Ureter (tissue), 1 donor: ENCODE data around the gene USP17L18. TPM values are rescaled to one million over a fixed set of nuclear protein-coding genes. Genes with fewer than 3 reads are reported as not detected.
A peak's percentile ranks its signal among the peaks of the same experiment; 100 is the strongest.
"Not testable (repeated sequence)": the region's sequence is repeated elsewhere in the genome, so short reads cannot be mapped to it uniquely, and the experiment has no call there.

ENCODE experiments used
- DNase-seq: peaks from one replicate; pipeline ENCODE4 v3.0.0-alpha.2; 2020; ENCODE audit warnings: low spot score
- total RNA-seq: library from RNA; stranded (reverse); gene quantifications from one replicate; pipeline ENCODE4 v1.2.4, GENCODE V29; 2023
- donor health status: DM: yes; HTN: yes; CAD: no.

The USP17L18 gene
- 0.29 TPM for total RNA-seq

- DNase-seq: peak; percentile 44
Observed at GRCh38 chr4:9247953-9248680, at the start of gene USP17L18. TSS of gene USP17L18 (plus strand) at chr4:9248630. CDS start at chr4:9248630, 0 bp downstream.

- DNase-seq: not testable (repeated sequence)
Observed at GRCh38 chr4:9210357-9210756, 38.1 kb upstream of the USP17L18 start, which contains the start of gene USP17L10. TSS of gene USP17L10 (plus strand) at chr4:9210657. CDS start at chr4:9210657, 0 bp downstream.

- peak; percentile 33 for DNase-seq
Observed at GRCh38 chr4:9214701-9215100, 33.7 kb upstream of the USP17L18 start.

- not testable (repeated sequence) for DNase-seq
Observed at GRCh38 chr4:9215105-9215504, 33.3 kb upstream of the USP17L18 start, which contains the start of gene USP17L11. TSS of gene USP17L11 (plus strand) at chr4:9215405. CDS start at chr4:9215405, 0 bp downstream.

GRCh38 chr4:9219852-9220251, 28.6 kb upstream of the USP17L18 start, which contains the start of gene USP17L12:
TSS of gene USP17L12 (plus strand) at chr4:9220152. CDS start at chr4:9220152, 0 bp downstream.
- not testable (repeated sequence) for DNase-seq

GRCh38 chr4:9224596-9224995, 23.8 kb upstream of the USP17L18 start, which contains the start of gene USP17L13:
TSS of gene USP17L13 (plus strand) at chr4:9224896. CDS start at chr4:9224896, 0 bp downstream.
- not testable (repeated sequence) for DNase-seq

GRCh38 chr4:9230249-9230648, 18.2 kb upstream of the USP17L18 start:
- peak; percentile 20 for DNase-seq

- DNase-seq: not testable (repeated sequence)
Observed at GRCh38 chr4:9234085-9234484, 14.3 kb upstream of the USP17L18 start, which contains the start of gene USP17L15. TSS of gene USP17L15 (plus strand) at chr4:9234385. CDS start at chr4:9234385, 0 bp downstream.

GRCh38 chr4:9238461-9238860, 10.0 kb upstream of the USP17L18 start:
- DNase-seq: peak; percentile 35

GRCh38 chr4:9243579-9243978, 4.9 kb upstream of the USP17L18 start, which contains the start of gene USP17L17:
TSS of gene USP17L17 (plus strand) at chr4:9243879. CDS start at chr4:9243879, 0 bp downstream.
- DNase-seq: not testable (repeated sequence)

GRCh38 chr4:9253078-9253477, 4.6 kb downstream of the USP17L18 start, which contains the start of gene USP17L19:
TSS of gene USP17L19 (plus strand) at chr4:9253378. CDS start at chr4:9253378, 0 bp downstream.
- DNase-seq: not testable (repeated sequence)

- not testable (repeated sequence) for DNase-seq
Observed at GRCh38 chr4:9257824-9258223, 9.4 kb downstream of the USP17L18 start, which contains the start of gene USP17L20. TSS of gene USP17L20 (plus strand) at chr4:9258124. CDS start at chr4:9258124, 0 bp downstream.

- DNase-seq: not testable (repeated sequence)
Observed at GRCh38 chr4:9262572-9262971, 14.1 kb downstream of the USP17L18 start, which contains the start of gene USP17L21. TSS of gene USP17L21 (plus strand) at chr4:9262872. CDS start at chr4:9262872, 0 bp downstream.

GRCh38 chr4:9267319-9267718, 18.9 kb downstream of the USP17L18 start, which contains the start of gene USP17L22:
TSS of gene USP17L22 (plus strand) at chr4:9267619. CDS start at chr4:9267619, 0 bp downstream.
- not testable (repeated sequence) for DNase-seq

GRCh38 chr4:9271719-9272118, 23.3 kb downstream of the USP17L18 start:
- peak; percentile 50 for DNase-seq

Other genes starting within 250 kb of the USP17L18 start
- not detected for gene FAM90A26, start 78.2 kb upstream of the USP17L18 start, total RNA-seq
- not detected for gene USP17L10, start 38.0 kb upstream of the USP17L18 start, total RNA-seq
- 0.29 TPM for gene USP17L11, start 33.2 kb upstream of the USP17L18 start, total RNA-seq
- not detected for gene USP17L12, start 28.5 kb upstream of the USP17L18 start, total RNA-seq
- not detected for gene USP17L13, start 23.7 kb upstream of the USP17L18 start, total RNA-seq
- gene USP17L15, start 14.2 kb upstream of the USP17L18 start, total RNA-seq: not detected
- not detected for gene USP17L17, start 4.8 kb upstream of the USP17L18 start, total RNA-seq
- gene USP17L19, start 4.7 kb downstream of the USP17L18 start, total RNA-seq: not detected
- gene USP17L20, start 9.5 kb downstream of the USP17L18 start, total RNA-seq: not detected
- gene USP17L21, start 14.2 kb downstream of the USP17L18 start, total RNA-seq: not detected
- gene USP17L22, start 19.0 kb downstream of the USP17L18 start, total RNA-seq: not detected
- not detected for gene USP17L24, start 76.5 kb downstream of the USP17L18 start, total RNA-seq
- not detected for gene USP17L25, start 81.3 kb downstream of the USP17L18 start, total RNA-seq
- not detected for gene USP17L26, start 86.0 kb downstream of the USP17L18 start, total RNA-seq
- not detected for gene USP17L5, start 90.8 kb downstream of the USP17L18 start, total RNA-seq
- gene USP17L27, start 95.5 kb downstream of the USP17L18 start, total RNA-seq: not detected
- gene USP17L28, start 100.3 kb downstream of the USP17L18 start, total RNA-seq: not detected
- not detected for gene USP17L29, start 105.0 kb downstream of the USP17L18 start, total RNA-seq
- gene USP17L30, start 114.5 kb downstream of the USP17L18 start, total RNA-seq: not detected
- gene DEFB131A, start 195.8 kb downstream of the USP17L18 start, total RNA-seq: not detected